Stimulated activated memory B cell treated with anti-CD40 and anti-IgM and Interleukin-4, amounts not matched to agents 10 μg/mL and 1 μg/mL and 100 μg/mL, for 72 hours (primary cell): ENCODE data around the gene SOX13.

Source experiments
- ATAC-seq: fragments of 150-1000 bp; cut with Tn5 transposase; 2 replicates; pipeline ENCODE4 v1.10.0; 2021
- H3K27ac Mint-ChIP-seq: one replicate; pipeline ENCODE4 v1.8.0; 2022; ENCODE audit warnings: mild to moderate bottlenecking, mixed read lengths
- H3K27me3 Mint-ChIP-seq: one replicate; pipeline ENCODE4 v1.8.0; 2022; ENCODE audit warnings: mixed read lengths
- H3K36me3 Mint-ChIP-seq: one replicate; pipeline ENCODE4 v1.8.0; 2022; ENCODE audit warnings: mixed read lengths
- H3K4me1 Mint-ChIP-seq: one replicate; pipeline ENCODE4 v1.8.0; 2022; ENCODE audit warnings: mixed read lengths
- H3K4me3 Mint-ChIP-seq: one replicate; pipeline ENCODE4 v1.8.0; 2022; ENCODE audit warnings: mild to moderate bottlenecking, moderate library complexity, mixed read lengths
- H3K9me3 Mint-ChIP-seq: one replicate; pipeline ENCODE4 v1.8.0; 2022; ENCODE audit warnings: mixed read lengths

Gene SOX13

DNA sequence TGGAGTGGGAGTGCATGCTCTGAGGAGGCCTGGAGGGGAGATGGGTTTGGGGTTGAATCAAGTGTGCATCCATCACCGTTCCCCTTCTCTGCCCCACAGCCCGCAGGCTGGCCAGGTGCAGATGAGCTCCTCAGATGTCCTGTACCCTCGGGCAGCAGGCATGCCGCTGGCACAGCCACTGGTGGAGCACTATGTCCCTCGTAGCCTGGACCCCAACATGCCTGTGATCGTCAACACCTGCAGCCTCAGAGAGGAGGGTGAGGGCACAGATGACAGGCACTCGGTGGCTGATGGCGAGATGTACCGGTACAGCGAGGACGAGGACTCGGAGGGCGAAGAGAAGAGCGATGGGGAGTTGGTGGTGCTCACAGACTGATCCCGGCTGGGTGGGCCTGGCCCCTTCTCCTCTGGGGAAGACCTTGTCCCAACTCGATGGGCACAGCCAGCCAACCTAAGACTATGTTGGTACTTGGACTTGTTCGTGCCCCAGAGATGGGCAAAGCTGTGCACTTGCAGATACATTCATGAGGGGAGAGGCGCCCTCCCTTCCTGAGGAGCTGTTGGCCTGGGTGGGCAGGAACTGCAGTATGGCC lies 52.9 kb downstream of the SOX13 start:
- H3K36me3 Mint-ChIP-seq = no peaks in the 10 kb centered on the region
- no peak overlapping the region for H3K4me3 Mint-ChIP-seq
- H3K27me3 Mint-ChIP-seq = peaks cover 45% of the 10 kb centered on the region
- peaks cover 16% of the 10 kb centered on the region for H3K4me1 Mint-ChIP-seq
- no peak overlapping the region for H3K27ac Mint-ChIP-seq
- ATAC-seq = no peak
- no peaks in the 10 kb centered on the region for H3K9me3 Mint-ChIP-seq

- Mint-ChIP-seq H3K27me3 (peaks cover 50% of the 10 kb centered on the region), H3K4me1 (peaks cover 16% of the 10 kb centered on the region), H3K36me3 (no peaks in the 10 kb centered on the region), H3K9me3 (no peaks in the 10 kb centered on the region), H3K27ac (no peak overlapping the region), H3K4me3 (no peak overlapping the region)
- no peak for ATAC-seq
Measured at GRCh38 chr1:204126386-204126785, 53.5 kb downstream of the SOX13 start.

GRCh38 chr1:204126956-204127355 lies 54.0 kb downstream of the SOX13 start:
- Mint-ChIP-seq H3K9me3 (no peaks in the 10 kb centered on the region), H3K4me3 (no peak overlapping the region), H3K4me1 (peaks cover 16% of the 10 kb centered on the region), H3K27ac (no peak overlapping the region), H3K36me3 (no peaks in the 10 kb centered on the region), H3K27me3 (peaks cover 53% of the 10 kb centered on the region)
- no peak for ATAC-seq

GRCh38 chr1:204127597-204128242 lies 54.8 kb downstream of the SOX13 start:
- peaks cover 45% of the 10 kb centered on the region for H3K27me3 Mint-ChIP-seq
- H3K27ac Mint-ChIP-seq = no peak overlapping the region
- ATAC-seq = no peak
- H3K9me3 Mint-ChIP-seq = no peaks in the 10 kb centered on the region
- H3K36me3 Mint-ChIP-seq = no peaks in the 10 kb centered on the region
- H3K4me3 Mint-ChIP-seq = no peak overlapping the region
- peaks cover 16% of the 10 kb centered on the region for H3K4me1 Mint-ChIP-seq

DNA sequence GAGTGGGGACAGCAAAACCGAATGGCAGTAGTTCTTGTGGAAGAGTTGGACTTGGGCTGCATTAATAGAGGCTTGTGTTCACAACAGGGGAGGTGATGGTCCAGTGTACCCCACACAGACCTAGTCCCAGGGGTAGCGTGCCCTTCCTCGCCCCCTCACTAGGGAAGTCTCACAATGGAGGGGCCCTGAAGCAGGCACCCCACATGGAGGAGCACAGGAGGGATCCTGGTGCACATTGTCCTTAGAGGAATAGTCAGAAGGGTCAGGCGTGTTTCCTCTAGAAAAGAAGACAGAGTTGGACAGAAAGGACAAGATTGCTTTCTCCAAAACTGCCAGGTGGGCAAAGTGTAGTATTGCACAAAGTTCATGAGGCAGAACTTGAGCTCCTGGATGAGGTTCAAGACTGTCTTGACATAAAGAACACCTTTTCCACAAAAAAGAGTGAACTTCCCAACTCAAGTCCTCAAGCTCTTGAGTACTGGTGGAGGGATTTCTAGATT lies 55.6 kb downstream of the SOX13 start:
- H3K36me3 Mint-ChIP-seq = no peaks in the 10 kb centered on the region
- no peaks in the 10 kb centered on the region for H3K9me3 Mint-ChIP-seq
- H3K27me3 Mint-ChIP-seq = peaks cover 37% of the 10 kb centered on the region
- H3K4me3 Mint-ChIP-seq = no peak overlapping the region
- peaks cover 16% of the 10 kb centered on the region for H3K4me1 Mint-ChIP-seq
- peak overlapping the region; percentile 56 for H3K27ac Mint-ChIP-seq
- no peak for ATAC-seq

DNA sequence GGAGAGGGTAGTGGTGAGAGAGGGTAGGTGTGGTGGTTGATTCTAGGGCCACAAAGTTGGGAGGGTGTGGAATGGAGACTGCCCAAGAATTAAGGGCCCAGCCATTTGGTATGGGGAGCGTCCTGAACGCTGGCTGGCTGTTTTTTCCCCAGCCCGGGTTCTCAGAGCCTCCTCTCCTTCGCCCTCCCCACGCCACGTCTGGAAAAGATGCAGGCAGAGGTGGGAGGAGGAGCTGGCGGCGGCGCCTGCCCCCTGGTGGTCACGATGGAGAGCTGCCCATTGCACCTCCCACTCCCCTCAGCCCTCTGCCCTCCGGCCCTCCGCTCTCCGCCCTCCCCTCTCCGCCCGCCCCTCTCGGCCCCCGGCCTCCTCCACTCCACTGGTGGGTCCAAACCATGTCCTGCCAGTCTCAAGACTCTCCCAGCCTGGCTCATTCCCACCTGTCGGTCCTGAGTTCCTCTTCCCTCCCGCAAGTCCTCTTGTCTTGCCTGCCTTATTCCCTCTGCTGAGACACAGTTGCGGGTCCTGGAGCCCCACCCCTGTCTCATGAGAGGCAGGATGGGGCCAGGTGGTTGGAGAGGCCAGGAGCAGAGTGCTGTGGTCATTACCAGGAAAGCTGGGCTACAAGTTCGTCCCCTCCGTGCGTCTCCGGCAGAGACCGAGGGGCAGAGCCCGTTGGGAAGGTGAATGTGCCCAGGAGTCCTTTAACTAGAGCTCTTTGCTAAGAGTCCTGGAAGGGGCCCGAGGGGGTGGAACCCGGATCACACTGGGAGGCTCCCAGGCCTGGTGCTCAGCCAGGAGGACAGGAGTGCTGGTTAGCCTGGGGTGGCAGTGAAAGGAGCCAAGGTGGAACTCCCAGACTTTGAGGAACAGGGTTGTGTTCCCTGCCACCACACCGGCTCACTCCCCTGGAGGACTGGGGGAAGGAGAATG lies 56.3 kb downstream of the SOX13 start:
- Mint-ChIP-seq H3K27ac (peak overlapping the region; percentile 56), H3K4me1 (peaks cover 23% of the 10 kb centered on the region), H3K27me3 (peaks cover 35% of the 10 kb centered on the region), H3K36me3 (no peaks in the 10 kb centered on the region), H3K4me3 (peak overlapping the region; percentile 36), H3K9me3 (no peaks in the 10 kb centered on the region)
- ATAC-seq = peak; percentile 74

DNA sequence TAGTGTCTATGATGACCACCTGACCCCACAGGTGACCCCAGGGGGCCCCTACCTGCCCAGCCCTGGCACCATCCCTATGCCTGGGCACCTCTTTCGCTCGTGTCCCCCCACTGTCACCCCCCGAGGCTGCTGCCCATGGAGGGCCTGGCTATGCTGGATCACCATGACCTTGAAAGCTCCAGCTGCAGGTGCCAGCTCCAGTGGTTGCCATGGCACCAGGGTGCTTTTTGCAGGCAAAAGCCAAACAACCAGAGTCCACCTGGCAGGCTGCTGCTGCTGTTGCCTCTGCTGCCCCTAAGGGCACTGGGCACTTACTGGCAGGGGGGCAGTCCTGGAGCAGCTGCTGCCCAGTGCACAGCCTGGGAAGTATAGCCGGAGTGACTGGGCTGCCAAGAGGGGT lies 57.3 kb downstream of the SOX13 start:
- peaks cover 31% of the 10 kb centered on the region for H3K4me1 Mint-ChIP-seq
- peaks cover 44% of the 10 kb centered on the region for H3K27me3 Mint-ChIP-seq
- no peaks in the 10 kb centered on the region for H3K36me3 Mint-ChIP-seq
- no peak overlapping the region for H3K4me3 Mint-ChIP-seq
- no peak overlapping the region for H3K27ac Mint-ChIP-seq
- no peaks in the 10 kb centered on the region for H3K9me3 Mint-ChIP-seq
- no peak for ATAC-seq

DNA sequence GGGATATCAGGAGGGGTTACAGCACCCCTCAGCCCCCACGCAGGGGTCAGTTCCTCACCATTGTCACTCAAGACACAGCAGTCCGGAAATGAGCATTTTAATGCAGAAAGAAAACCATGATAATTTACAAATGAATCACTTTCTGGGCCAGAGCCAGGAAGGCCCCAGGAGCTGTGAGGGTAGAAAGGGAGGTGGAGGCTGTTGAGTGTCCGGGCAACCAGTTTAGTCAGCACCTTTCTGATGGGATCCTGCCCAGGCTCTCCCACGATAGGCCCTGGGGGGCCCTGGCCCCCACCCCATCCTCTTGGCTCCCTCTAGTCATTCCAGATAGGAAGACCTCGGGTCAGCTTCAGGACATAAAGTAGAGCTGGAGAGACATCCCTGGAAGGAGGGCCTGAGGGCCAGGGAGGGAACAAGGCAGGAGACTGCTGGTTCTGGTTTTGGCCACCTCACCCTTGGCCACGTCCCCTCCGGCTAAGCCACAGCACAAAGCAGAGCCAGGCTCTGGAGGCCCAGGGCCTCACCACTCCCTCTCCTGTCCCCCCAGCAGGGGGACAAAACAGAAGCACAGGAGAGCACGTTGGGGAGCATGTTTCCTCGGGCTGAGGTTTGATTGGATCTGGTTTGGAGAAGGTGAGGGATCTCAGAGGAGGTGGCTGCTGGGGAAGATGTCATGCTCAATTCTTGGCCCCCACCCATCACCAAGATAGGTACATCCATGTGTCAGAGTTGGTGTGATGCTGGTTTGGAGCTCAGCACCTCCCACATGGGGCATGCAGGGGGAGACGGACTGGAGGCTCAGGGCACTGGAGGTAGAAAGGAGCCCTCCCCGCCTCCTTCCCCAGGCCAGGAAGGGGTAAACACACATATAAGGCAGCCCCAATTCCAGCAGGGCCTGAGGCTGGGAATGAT lies 58.3 kb downstream of the SOX13 start:
- ATAC-seq = no peak
- H3K4me1 Mint-ChIP-seq = peaks cover 31% of the 10 kb centered on the region
- peaks cover 36% of the 10 kb centered on the region for H3K27me3 Mint-ChIP-seq
- H3K9me3 Mint-ChIP-seq = no peaks in the 10 kb centered on the region
- H3K27ac Mint-ChIP-seq = no peak overlapping the region
- no peaks in the 10 kb centered on the region for H3K36me3 Mint-ChIP-seq
- H3K4me3 Mint-ChIP-seq = no peak overlapping the region

DNA sequence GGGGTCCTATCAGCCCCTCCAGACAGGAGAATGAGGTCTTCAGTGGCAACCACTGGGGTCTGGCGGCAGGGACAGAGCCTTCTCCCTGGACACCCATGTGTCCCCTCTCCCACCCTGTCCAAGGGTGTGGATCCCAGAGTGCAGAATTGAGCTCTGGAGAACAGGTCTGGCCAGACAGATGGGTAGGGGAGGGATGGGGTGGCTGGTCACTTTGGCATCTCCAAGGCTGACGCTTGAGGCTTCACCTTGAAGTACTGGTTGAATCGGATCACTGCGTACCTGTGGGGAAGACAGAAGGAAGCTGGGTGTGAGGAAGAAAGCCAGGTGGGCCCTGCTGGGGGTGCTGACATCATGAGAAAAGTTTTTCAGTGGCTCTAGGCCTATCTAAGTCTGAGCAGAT lies 59.1 kb downstream of the SOX13 start:
- peaks cover 28% of the 10 kb centered on the region for H3K27me3 Mint-ChIP-seq
- H3K4me1 Mint-ChIP-seq = peaks cover 27% of the 10 kb centered on the region
- H3K4me3 Mint-ChIP-seq = no peak overlapping the region
- no peak overlapping the region for H3K27ac Mint-ChIP-seq
- H3K9me3 Mint-ChIP-seq = no peaks in the 10 kb centered on the region
- no peaks in the 10 kb centered on the region for H3K36me3 Mint-ChIP-seq
- no peak for ATAC-seq

DNA sequence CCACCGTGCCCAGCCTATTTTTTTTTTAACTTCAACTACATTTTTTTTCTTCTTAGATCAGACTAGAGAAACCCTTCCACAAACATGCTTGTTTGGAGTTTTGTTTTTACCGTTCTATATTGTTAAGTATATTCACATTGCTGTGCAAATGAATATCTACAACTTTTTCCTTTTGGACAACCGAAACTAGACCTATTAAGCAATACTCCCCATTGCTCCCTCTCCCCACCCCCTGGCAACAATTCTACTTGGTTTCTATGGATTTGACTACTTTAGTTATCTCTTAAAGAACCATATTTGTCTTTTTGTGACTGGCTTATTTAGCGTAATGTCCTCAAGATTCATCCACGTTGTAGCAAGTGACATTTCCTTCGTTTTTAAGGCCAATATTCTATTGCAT lies 59.8 kb downstream of the SOX13 start:
- peaks cover 26% of the 10 kb centered on the region for H3K27me3 Mint-ChIP-seq
- no peak for ATAC-seq
- peaks cover 26% of the 10 kb centered on the region for H3K4me1 Mint-ChIP-seq
- no peaks in the 10 kb centered on the region for H3K9me3 Mint-ChIP-seq
- H3K4me3 Mint-ChIP-seq = no peak overlapping the region
- no peak overlapping the region for H3K27ac Mint-ChIP-seq
- no peaks in the 10 kb centered on the region for H3K36me3 Mint-ChIP-seq

DNA sequence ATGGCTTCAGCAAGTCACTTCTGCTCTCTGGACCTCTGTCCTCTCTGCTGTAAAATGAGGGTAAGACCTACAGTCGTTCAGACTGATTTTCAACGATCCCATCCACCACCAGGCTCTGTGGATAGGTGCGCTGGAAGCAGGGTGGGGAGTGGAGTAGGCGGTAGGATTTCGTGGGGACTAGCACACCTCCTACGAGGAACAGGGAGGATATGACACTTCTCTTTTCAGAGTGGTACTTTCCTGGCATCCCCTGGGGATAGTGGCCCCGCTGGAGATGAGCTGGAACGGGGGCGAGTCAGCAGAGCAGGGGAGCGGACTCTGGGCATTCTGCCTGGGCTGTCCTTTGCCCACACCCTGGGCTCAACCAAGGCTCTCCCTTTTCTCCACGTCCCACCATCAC lies 61.2 kb downstream of the SOX13 start:
- Mint-ChIP-seq H3K27ac (no peak overlapping the region), H3K4me1 (peaks cover 19% of the 10 kb centered on the region), H3K4me3 (no peak overlapping the region), H3K27me3 (peaks cover 35% of the 10 kb centered on the region), H3K9me3 (no peaks in the 10 kb centered on the region), H3K36me3 (no peaks in the 10 kb centered on the region)
- peak; percentile 78 for ATAC-seq

DNA sequence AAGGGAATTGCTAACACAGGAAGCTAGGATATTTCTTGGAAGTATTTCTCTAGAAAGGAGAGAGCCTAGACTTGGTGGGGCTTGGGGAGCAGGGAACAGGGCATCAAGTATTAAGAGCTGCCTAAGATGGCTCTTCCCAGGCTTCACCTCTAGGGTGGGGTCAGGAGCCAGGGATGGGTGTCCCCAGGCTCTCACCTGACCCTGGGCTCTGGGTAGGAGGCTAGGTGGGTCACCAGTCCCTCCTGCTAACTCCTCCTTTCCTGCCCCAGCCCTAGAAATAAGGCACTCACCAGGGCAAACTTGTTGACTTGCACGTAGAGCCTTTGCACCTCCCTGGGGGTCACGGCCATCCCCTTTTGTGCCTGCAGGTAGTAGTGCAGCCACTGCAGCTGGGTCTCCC lies 63.9 kb downstream of the SOX13 start:
- no peak overlapping the region for H3K4me3 Mint-ChIP-seq
- H3K36me3 Mint-ChIP-seq = no peaks in the 10 kb centered on the region
- peaks cover 3% of the 10 kb centered on the region for H3K9me3 Mint-ChIP-seq
- ATAC-seq = no peak
- H3K27ac Mint-ChIP-seq = no peak overlapping the region
- H3K27me3 Mint-ChIP-seq = peaks cover 27% of the 10 kb centered on the region
- H3K4me1 Mint-ChIP-seq = peaks cover 15% of the 10 kb centered on the region

DNA sequence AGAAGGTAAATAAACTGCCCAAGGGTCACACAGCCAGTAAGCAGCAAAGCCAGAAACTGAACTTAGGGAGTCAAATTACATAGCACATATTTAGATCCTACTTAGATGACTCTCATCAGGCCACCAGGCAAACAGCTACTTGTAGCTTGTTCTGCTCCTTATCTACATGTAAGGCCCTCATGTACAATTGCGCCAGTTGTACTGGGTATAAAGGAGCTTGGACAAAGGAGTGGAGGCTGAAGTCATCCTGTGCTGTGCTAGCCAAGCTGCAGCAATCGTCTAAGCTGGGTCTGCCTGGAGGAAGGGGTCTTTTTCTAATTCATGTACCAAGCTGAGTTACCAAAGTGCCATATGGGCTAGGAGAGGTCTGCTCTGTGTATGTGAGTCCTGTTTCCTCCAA lies 66.2 kb downstream of the SOX13 start:
- H3K27ac Mint-ChIP-seq = no peak overlapping the region
- no peak for ATAC-seq
- H3K4me3 Mint-ChIP-seq = no peak overlapping the region
- no peaks in the 10 kb centered on the region for H3K36me3 Mint-ChIP-seq
- peaks cover 9% of the 10 kb centered on the region for H3K4me1 Mint-ChIP-seq
- H3K27me3 Mint-ChIP-seq = peaks cover 32% of the 10 kb centered on the region
- peaks cover 3% of the 10 kb centered on the region for H3K9me3 Mint-ChIP-seq

- H3K27me3 Mint-ChIP-seq = peaks cover 32% of the 10 kb centered on the region
- H3K27ac Mint-ChIP-seq = no peak overlapping the region
- peaks cover 3% of the 10 kb centered on the region for H3K9me3 Mint-ChIP-seq
- peaks cover under 1% of the 10 kb centered on the region for H3K4me1 Mint-ChIP-seq
- H3K4me3 Mint-ChIP-seq = no peak overlapping the region
- ATAC-seq = no peak
- no peaks in the 10 kb centered on the region for H3K36me3 Mint-ChIP-seq
Measured at GRCh38 chr1:204139952-204140351, 67.0 kb downstream of the SOX13 start.

DNA sequence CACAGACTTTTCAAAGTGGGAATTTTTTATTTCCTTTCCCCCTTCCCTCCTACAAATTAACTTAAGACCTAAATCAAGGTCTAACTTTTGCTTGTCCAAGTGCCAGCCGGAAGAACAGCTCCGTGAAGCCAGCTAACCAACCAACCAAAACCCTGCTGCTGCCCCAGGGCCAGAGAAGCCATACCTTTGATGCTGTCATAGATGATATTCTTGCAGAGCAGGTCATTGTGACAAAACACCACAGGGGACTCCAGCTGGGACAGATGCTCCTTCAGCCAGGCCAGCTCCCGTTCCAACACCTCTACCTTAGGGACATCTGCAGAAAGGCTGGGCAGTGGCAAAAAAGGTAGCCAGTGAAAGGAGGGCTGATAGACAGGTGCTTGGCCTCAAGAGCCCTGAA lies 68.2 kb downstream of the SOX13 start:
- Mint-ChIP-seq H3K27ac (no peak overlapping the region), H3K36me3 (no peaks in the 10 kb centered on the region), H3K4me1 (no peaks in the 10 kb centered on the region), H3K4me3 (no peak overlapping the region), H3K27me3 (peaks cover 39% of the 10 kb centered on the region), H3K9me3 (peaks cover 3% of the 10 kb centered on the region)
- no peak for ATAC-seq
